Astrocyte of the cerebellum (primary cell): ENCODE results near the gene SLC25A47.

Source experiments
- DNase-seq: peaks from one replicate; pipeline ENCODE4 v3.0.0-alpha.2; 2011; ENCODE audit warnings: low read depth
- H3K4me3 ChIP-seq: 2 replicates; pipeline ENCODE4 v1.5.1; 2011; ENCODE audit warnings: mild to moderate bottlenecking, low read depth, low read length, moderate library complexity
- CTCF ChIP-seq: IDR thresholded peaks from 2 replicates; pipeline ENCODE4 v1.5.1; 2012; ENCODE audit warnings: low read length, low read depth, moderate library complexity, mild to moderate bottlenecking; ENCODE audit errors: missing control alignments
- in situ Hi-C: cut with HindIII; loops from 2 replicates; pipeline ENCODE4 v1.10.0; 2017; ENCODE audit warnings: low sequenced_read_pairs

SLC25A47 gene

GRCh38 chr14:100323121-100323941, at the start of gene SLC25A47:
Gene SLC25A47 (plus strand): TSS chr14:100323339. CDS start chr14:100323415, 76 bp downstream.
- in situ Hi-C loops: no loop called here

GRCh38 chr14:100274250-100274649, 48.9 kb upstream of the SLC25A47 start:
- H3K4me3 ChIP-seq: no peak overlapping the region
- TF ChIP-seq CTCF: no peak
- in situ Hi-C loops: no loop called here
- DNase-seq: no peak

More at GRCh38 chr14:100323121-100323941, at the start of gene SLC25A47:
- TF ChIP-seq CTCF: no peak
- no peak within 1 kb of the TSS for H3K4me3 ChIP-seq
- no peak for DNase-seq

- no peak for TF ChIP-seq CTCF
- in situ Hi-C loops: no loop called here
- no peak for DNase-seq
- no peak overlapping the region for H3K4me3 ChIP-seq
Observed at GRCh38 chr14:100275214-100275613, 47.9 kb upstream of the SLC25A47 start.

- peak; percentile 40 for TF ChIP-seq CTCF
- in situ Hi-C loops: no loop called here
- DNase-seq: peak; percentile 44
- H3K4me3 ChIP-seq: no peak overlapping the region
Observed at GRCh38 chr14:100278702-100279101, 44.4 kb upstream of the SLC25A47 start.

- no peak for DNase-seq
- in situ Hi-C loops: no loop called here
- TF ChIP-seq CTCF: no peak
- no peak overlapping the region for H3K4me3 ChIP-seq
Observed at GRCh38 chr14:100279133-100279532, 44.0 kb upstream of the SLC25A47 start.

GRCh38 chr14:100279563-100279962, 43.6 kb upstream of the SLC25A47 start:
- in situ Hi-C loops: no loop called here
- no peak overlapping the region for H3K4me3 ChIP-seq
- DNase-seq: no peak
- no peak for TF ChIP-seq CTCF
